Stimulated activated CD8-positive, alpha-beta memory T cell treated with anti-CD3 and anti-CD28 coated beads, Interleukin-4, amount 100 ng/mL, for 4 hours (primary cell): Measurements from ENCODE around the gene PNPLA6.

Source experiments
- DNase-seq, 2 donors: peaks; one replicate each; pipeline ENCODE4 v3.0.0-alpha.2; 2020; ENCODE audit warnings: low read depth in 2 of 2, low spot score in 1 of 2

PNPLA6 gene

GRCh38 chr19:7595466-7596133 lies 60.1 kb downstream of the PNPLA6 start, which contains the start of gene CAMSAP3:
CAMSAP3 (plus strand) TSS chr19:7595863; CDS start chr19:7596003, 140 bp downstream.
- DNase-seq, result no peak

GRCh38 chr19:7596211-7596937 lies 60.9 kb downstream of the PNPLA6 start:
- DNase-seq, result no peak

GRCh38 chr19:7597689-7598088 lies 62.2 kb downstream of the PNPLA6 start:
- no peak for DNase-seq

GRCh38 chr19:7598180-7598579 lies 62.7 kb downstream of the PNPLA6 start:
- no peak for DNase-seq

- no peak for DNase-seq
Observed at GRCh38 chr19:7600721-7601120, 65.2 kb downstream of the PNPLA6 start.

- DNase-seq, result no peak
Observed at GRCh38 chr19:7602240-7602934, 66.9 kb downstream of the PNPLA6 start.

- no peak for DNase-seq
Observed at GRCh38 chr19:7602935-7603497, 67.5 kb downstream of the PNPLA6 start.

- DNase-seq, result no peak
Observed at GRCh38 chr19:7603919-7604318, 68.4 kb downstream of the PNPLA6 start.

- DNase-seq, result no peak
Observed at GRCh38 chr19:7605490-7606222, 70.1 kb downstream of the PNPLA6 start.

GRCh38 chr19:7606289-7606688 lies 70.8 kb downstream of the PNPLA6 start:
- DNase-seq, result no peak

GRCh38 chr19:7607212-7607873 lies 71.8 kb downstream of the PNPLA6 start:
- DNase-seq, result no peak

GRCh38 chr19:7607874-7608560 lies 72.5 kb downstream of the PNPLA6 start:
- no peak for DNase-seq

GRCh38 chr19:7610491-7611240 lies 75.1 kb downstream of the PNPLA6 start:
- no peak for DNase-seq
